Measurements from ENCODE around the gene EEF1G.

- TF ChIP-seq CTCF (IDR thresholded peaks at IDR 0.05) (no peak), POLR2A (IDR thresholded peaks at IDR 0.05) (no peak)
Measured at GRCh38 chr11:62575156-62575555, 1.5 kb upstream of the EEF1G start.

Data from sigmoid colon (tissue), 3 donors.